Pancreas (tissue), 10 donors: Measurements from ENCODE around the gene EHD4. TPM values are rescaled to one million over a fixed set of nuclear protein-coding genes. Genes with fewer than 3 reads are reported as not detected.

Source experiments
- ATAC-seq, 4 donors: fragments of 200-7000 bp; cut with Tn5 transposase; one replicate each; pipeline versions ENCODE4 v1.8.0 to v1.9.1; 2020; ENCODE audit warnings: mild to moderate bottlenecking in 4 of 4, moderate library complexity in 4 of 4
- DNase-seq, 6 donors: peaks; one replicate each; pipeline ENCODE4 v3.0.0-alpha.2; 2020
- FAIRE-seq: peaks from 2 replicates; lab custom pipeline; 2012; peaks lifted over from hg19 to GRCh38; lab: Jason Lieb, UNC
- H3K27ac ChIP-seq, 4 donors: fragments of 200-600 bp; sonication (generic); 1 replicate in 3 of 4; 2 replicates in 1 of 4; pipeline versions ENCODE4 v1.5.0 to v1.8.0; 2020
- H3K27me3 ChIP-seq, 4 donors: fragments of 200-600 bp; one replicate each; pipeline ENCODE4 v1.8.0; 2021
- H3K36me3 ChIP-seq, 3 donors: fragments of 200-600 bp; sonication (generic) in 1 of 3; one replicate each; pipeline versions ENCODE4 v1.5.0 to v1.8.0; 2020 to 2021
- H3K4me1 ChIP-seq, 3 donors: fragments of 200-600 bp; one replicate each; pipeline ENCODE4 v1.8.0; 2021
- H3K4me3 ChIP-seq, 4 donors: fragments of 200-600 bp; sonication (generic) in 2 of 4; one replicate each; pipeline versions ENCODE4 v1.5.0 to v1.8.0; 2020 to 2021
- H3K9me3 ChIP-seq, 4 donors: fragments of 200-600 bp; one replicate each; pipeline ENCODE4 v1.8.0; 2021
- CTCF ChIP-seq, 4 donors: fragments of 200-600 bp; sonication (generic) in 3 of 4; IDR thresholded peaks; one replicate each; pipeline versions ENCODE4 v1.5.0 to v1.8.0; 2021; ENCODE audit warnings: antibody characterized with exemption in 4 of 4
- WGBS, 2 donors: extraction: QIAGEN DNeasy Blood & Tissue Kit; methylation state at CpG; one replicate each; pipeline ENCODE4 v1.1.7; 2013; 5-methylcytosine and 5-hydroxymethylcytosine counted together
- intact Hi-C, 3 donors: fragments of 100-400 bp; cut with DNase I; formaldehyde crosslinking; loops; one replicate each; pipeline versions ENCODE4 v1.11.1 to v1.14.2; 2022
- polyA plus RNA-seq, 2 donors: library from polyadenylated mRNA; stranded (reverse); fragments of 200-250 nt; gene quantifications; one replicate each; pipeline ENCODE4 v1.2.3, GENCODE V29; 2013
- total RNA-seq, 6 donors: library from RNA; stranded (reverse); fragmentation: NEBNext Ultra II Directional in 4 of 6; extraction: Animal tissue kit (Norgen Biotek cat#: 25700) in 4 of 6; gene quantifications; one replicate each; pipeline versions ENCODE4 v1.2.1 to v1.2.4, GENCODE V29; 2021 to 2023
- donor health status: healthy with polysubstance abuse.
- donor health status: DM: no; HTN: no; CAD: no; lungs with moderate emphysema.
- donor health status: DM: no; HTN: no; CAD: no.
- donor health status: control.
- donor health status: control.
- donor health status: Bipolar disorder and iron deficiency.
- donor health status: DM: yes; HTN: yes; CAD: no.
- donor health status: DM: no; HTN: no; CAD: no.
- donor health status: DM: no; HTN: no; CAD: no.
- donor health status: DM: yes; HTN: yes; CAD: no.

Gene EHD4
- total and polyA plus RNA-seq, 8 donors, result 8.1 to 22.8 (median 8.5) TPM

GRCh38 chr15:41891946-41892345 lies 80.4 kb downstream of the EHD4 start:
- Histone ChIP-seq H3K9me3 (no peaks in the 10 kb centered on the region), H3K27ac (peak overlapping the region in 3 of 4 donors; percentile 49 to 79 (median 55)), H3K36me3 (no peaks in the 10 kb centered on the region), H3K27me3 (no peaks in the 10 kb centered on the region), H3K4me1 (peaks cover 10 to 18% (median 15%) of the 10 kb centered on the region in 3 donors), H3K4me3 (no peak overlapping the region)
- ATAC-seq (peak in 3 of 4 donors; percentile 5 to 20 (median 9)), FAIRE-seq (no peak), DNase-seq (peak in 5 of 6 donors; percentile 45 to 71 (median 57))
- 24 to 25% methylated on average over 3 of the region's 3 CpGs for WGBS, 2 donors
- TF ChIP-seq CTCF (IDR thresholded peaks at IDR 0.05), result no peak
- intact Hi-C loops, result no loop called here

DNA sequence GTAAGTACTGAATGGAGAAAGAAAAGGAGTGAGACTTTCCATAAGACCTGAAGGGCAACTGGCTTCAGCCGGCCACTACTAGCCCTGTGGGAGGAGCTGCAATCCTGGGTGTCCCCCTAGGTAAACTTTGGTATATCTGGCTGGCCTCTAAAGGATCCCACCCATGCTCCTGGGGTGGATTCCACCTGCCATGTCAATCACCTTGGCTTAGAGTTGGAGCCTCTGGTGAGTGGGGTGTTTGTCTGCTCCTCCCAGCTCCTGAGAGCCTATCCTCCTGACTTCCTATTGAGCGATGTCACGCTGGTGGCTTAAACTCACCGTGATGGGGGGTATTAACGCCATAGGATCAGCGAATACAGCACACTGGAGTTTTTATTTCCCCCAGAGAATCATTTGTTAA lies 81.1 kb downstream of the EHD4 start:
- intact Hi-C loops, result no loop called here
- DNase-seq, result peak in 1 of 6 donors; percentile 16
- no peak for FAIRE-seq

DNA sequence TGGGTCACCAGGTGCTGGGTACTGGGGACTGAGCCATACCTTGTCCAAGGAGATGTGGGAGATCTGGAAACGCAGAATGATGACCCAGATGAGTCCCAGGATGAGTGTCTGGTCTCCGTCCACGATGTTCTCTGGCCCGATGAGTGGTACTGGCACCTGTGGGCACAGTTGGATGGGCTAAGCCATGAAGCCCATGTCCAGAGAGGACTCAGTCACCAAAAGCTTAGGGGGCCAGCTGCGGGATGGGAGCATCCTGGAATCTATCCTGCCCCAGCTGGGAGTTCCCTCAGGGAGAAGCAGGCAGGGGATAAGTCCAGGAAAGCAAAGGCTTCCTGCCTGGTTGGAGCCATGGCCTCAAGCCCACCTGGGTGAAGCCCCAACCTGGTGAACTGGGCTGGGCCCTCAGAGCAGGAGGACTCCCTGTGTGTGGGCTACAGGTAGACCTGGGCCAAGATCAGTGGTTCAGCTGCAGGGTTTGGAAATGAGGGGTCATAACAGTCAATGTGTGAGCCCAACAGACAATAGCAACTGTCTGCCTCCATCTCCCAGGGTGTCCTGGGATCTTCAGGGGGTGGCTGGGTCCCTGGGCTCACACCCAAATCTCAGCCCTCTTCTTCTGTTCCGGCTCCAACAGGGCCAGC lies 82.2 kb downstream of the EHD4 start:
- intact Hi-C loops, result no loop called here
- Histone ChIP-seq H3K9me3 (no peaks in the 10 kb centered on the region), H3K27ac (no peak overlapping the region), H3K4me1 (peaks cover 10 to 18% (median 13%) of the 10 kb centered on the region in 3 donors), H3K4me3 (no peak overlapping the region), H3K36me3 (no peaks in the 10 kb centered on the region), H3K27me3 (no peaks in the 10 kb centered on the region)
- no peak for TF ChIP-seq CTCF (IDR thresholded peaks at IDR 0.05)
- DNase-seq, result peak in 1 of 6 donors; percentile 34
- WGBS, 2 donors, result 97% methylated on average over 6 of the region's 6 CpGs
- ATAC-seq, result no peak
- FAIRE-seq, result no peak

More for the DNA sequence above, 81.1 kb downstream of the EHD4 start:
- no peak overlapping the region for H3K27ac ChIP-seq
- WGBS, 2 donors, result 89 to 90% methylated on average over 6 of the region's 6 CpGs
- no peaks in the 10 kb centered on the region for H3K9me3 ChIP-seq
- no peaks in the 10 kb centered on the region for H3K36me3 ChIP-seq
- no peaks in the 10 kb centered on the region for H3K27me3 ChIP-seq
- H3K4me3 ChIP-seq, result no peak overlapping the region
- ATAC-seq, result no peak
- peaks cover 10 to 18% (median 15%) of the 10 kb centered on the region in 3 donors for H3K4me1 ChIP-seq
- no peak for TF ChIP-seq CTCF (IDR thresholded peaks at IDR 0.05)

DNA sequence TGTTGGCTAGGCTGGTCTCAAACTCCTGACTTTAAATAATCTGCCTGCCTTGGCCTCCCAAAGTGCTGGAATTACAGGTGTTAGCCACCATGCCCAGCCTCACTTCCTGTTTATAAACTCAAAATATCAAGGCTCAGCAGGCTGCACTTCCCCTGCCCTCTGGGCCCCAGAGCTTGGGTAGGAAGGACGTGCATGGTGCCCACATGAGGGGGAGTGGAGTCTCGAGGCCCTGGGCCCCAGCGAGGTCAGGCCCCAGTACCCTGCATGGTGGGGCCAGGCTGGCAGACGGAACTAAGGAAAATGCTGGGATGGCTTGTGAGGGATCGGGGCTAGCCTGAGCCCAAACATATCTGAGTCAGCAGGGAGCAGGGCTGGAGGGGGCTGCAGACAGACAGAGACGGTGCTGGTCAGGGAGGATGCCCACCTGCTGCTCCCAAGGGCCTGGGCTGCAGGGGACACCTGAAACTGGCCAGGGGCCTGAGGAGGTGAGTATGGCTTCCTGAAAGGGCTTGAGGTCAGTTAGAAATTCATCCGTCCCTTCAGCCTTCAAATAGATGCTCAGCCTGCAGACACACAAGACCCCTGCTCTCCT lies 83.6 kb downstream of the EHD4 start:
- Histone ChIP-seq H3K4me1 (peaks cover 0 to 4% (median 0%) of the 10 kb centered on the region in 3 donors), H3K36me3 (no peaks in the 10 kb centered on the region), H3K27me3 (no peaks in the 10 kb centered on the region), H3K4me3 (no peak overlapping the region), H3K27ac (no peak overlapping the region), H3K9me3 (no peaks in the 10 kb centered on the region)
- WGBS, 2 donors, result 89 to 90% methylated on average over 7 of the region's 7 CpGs
- no peak for FAIRE-seq
- intact Hi-C loops, result no loop called here
- TF ChIP-seq CTCF (IDR thresholded peaks at IDR 0.05), result no peak
- ATAC-seq, result no peak
- peak in 1 of 6 donors; percentile 45 for DNase-seq

DNA sequence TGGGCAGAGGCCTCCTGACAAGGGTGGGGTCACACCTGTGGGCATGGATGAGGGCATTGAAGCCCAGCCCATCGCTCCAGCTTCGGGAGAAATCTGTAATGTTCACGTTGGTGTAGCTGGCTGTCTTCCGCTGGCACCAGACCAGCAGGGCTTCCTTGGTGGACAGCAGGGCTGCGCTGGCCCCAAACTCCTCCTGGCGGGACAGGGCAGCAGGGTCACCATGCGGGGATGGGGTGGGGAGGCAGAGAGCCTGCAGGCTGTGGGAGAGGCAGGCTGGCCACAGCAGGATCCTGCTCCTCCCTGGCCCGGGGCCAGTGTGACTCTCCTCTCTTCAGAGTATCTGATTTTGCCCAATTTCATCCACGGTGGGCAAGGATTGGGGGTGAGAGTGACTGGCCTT lies 84.5 kb downstream of the EHD4 start:
- ATAC-seq (no peak), DNase-seq (peak in 1 of 6 donors; percentile 53), FAIRE-seq (no peak)
- Histone ChIP-seq H3K4me3 (no peak overlapping the region), H3K27me3 (no peaks in the 10 kb centered on the region), H3K4me1 (peaks cover 0 to 3% (median 2%) of the 10 kb centered on the region in 3 donors), H3K27ac (no peak overlapping the region), H3K36me3 (no peaks in the 10 kb centered on the region), H3K9me3 (no peaks in the 10 kb centered on the region)
- TF ChIP-seq CTCF (IDR thresholded peaks at IDR 0.05), result no peak
- intact Hi-C loops, result no loop called here
- 86 to 88% methylated on average over 9 of the region's 9 CpGs for WGBS, 2 donors
